HAP-1 (cell line): ENCODE data around the gene RAB3D.

ENCODE experiments used
- DNase-seq, 2 experiments: peaks; one replicate each; pipeline ENCODE4 v3.0.0-alpha.2; 2016 to 2020; ENCODE audit warnings: low spot score in 2 of 2
- H3K27me3 ChIP-seq: fragments of 250-450 bp; sonication (Bioruptor Pico); 2 replicates; pipeline ENCODE4 v1.5.1; 2020; ENCODE audit warnings: low read depth, mild to moderate bottlenecking, moderate library complexity
- H3K36me3 ChIP-seq: fragments of 250-450 bp; sonication (Bioruptor Pico); replicated peaks from 2 replicates; pipeline ENCODE4 v1.5.1; 2020; ENCODE audit warnings: mild to moderate bottlenecking
- H3K4me1 ChIP-seq: fragments of 250-450 bp; sonication (Bioruptor Pico); 2 replicates; pipeline ENCODE4 v1.5.1; 2020; ENCODE audit warnings: mild to moderate bottlenecking
- H3K4me3 ChIP-seq: fragments of 250-450 bp; sonication (Bioruptor Pico); 2 replicates; pipeline ENCODE4 v1.5.1; 2020; ENCODE audit warnings: mild to moderate bottlenecking, moderate library complexity
- H3K9me3 ChIP-seq: fragments of 250-450 bp; sonication (Bioruptor Pico); 2 replicates; pipeline ENCODE4 v1.5.1; 2020; ENCODE audit warnings: mild to moderate bottlenecking, moderate library complexity
- in situ Hi-C: fragments of 300-500 bp; cut with MboI; formaldehyde crosslinking; loops from 3 replicates; pipeline ENCODE4 v1.14.3; 2020; ENCODE audit warnings: low sequenced_read_pairs, inconsistent platforms, mixed read lengths

RAB3D gene

GRCh38 chr19:11375143-11375948 lies 35.9 kb upstream of the RAB3D start:
- H3K9me3 ChIP-seq = no peaks in the 10 kb centered on the region
- DNase-seq = peak; percentile 18 to 79
- H3K4me1 ChIP-seq = peaks cover 21% of the 10 kb centered on the region
- no peaks in the 10 kb centered on the region for H3K27me3 ChIP-seq
- H3K4me3 ChIP-seq = peak overlapping the region; percentile 75
- H3K36me3 ChIP-seq = peaks cover 6% of the 10 kb centered on the region; the same call in 1 of the 2 replicates
- in situ Hi-C loops = no loop called here

- DNase-seq = peak; percentile 98 to 100
- Histone ChIP-seq H3K36me3 (peaks cover 6% of the 10 kb centered on the region; the same call in 1 of the 2 replicates), H3K4me1 (peaks cover 18% of the 10 kb centered on the region), H3K27me3 (no peaks in the 10 kb centered on the region), H3K4me3 (peak within 1 kb of the TSS; percentile 75), H3K9me3 (no peaks in the 10 kb centered on the region)
- in situ Hi-C loops = no loop called here
Measured at GRCh38 chr19:11374433-11375142, 35.1 kb upstream of the RAB3D start, which contains the start of gene SWSAP1. SWSAP1 (plus strand) TSS chr19:11374666; CDS start chr19:11374681, 15 bp downstream.

- H3K9me3 ChIP-seq = no peaks in the 10 kb centered on the region
- H3K36me3 ChIP-seq = peaks cover 6% of the 10 kb centered on the region; the same call in 1 of the 2 replicates
- DNase-seq = no peak
- no peaks in the 10 kb centered on the region for H3K27me3 ChIP-seq
- peaks cover 18% of the 10 kb centered on the region for H3K4me1 ChIP-seq
- peak overlapping the region; percentile 75 for H3K4me3 ChIP-seq
- in situ Hi-C loops = no loop called here
Measured at GRCh38 chr19:11373885-11374432, 34.5 kb upstream of the RAB3D start.

GRCh38 chr19:11373166-11373884 lies 33.9 kb upstream of the RAB3D start:
- DNase-seq = peak; percentile 51 to 71
- H3K27me3 ChIP-seq = no peaks in the 10 kb centered on the region
- in situ Hi-C loops = no loop called here
- peaks cover 18% of the 10 kb centered on the region for H3K4me1 ChIP-seq
- peaks cover 6% of the 10 kb centered on the region; the same call in 1 of the 2 replicates for H3K36me3 ChIP-seq
- H3K4me3 ChIP-seq = no peak overlapping the region
- H3K9me3 ChIP-seq = no peaks in the 10 kb centered on the region

- H3K4me3 ChIP-seq = no peak overlapping the region
- peaks cover 10% of the 10 kb centered on the region for H3K4me1 ChIP-seq
- in situ Hi-C loops = no loop called here
- DNase-seq = no peak
- H3K9me3 ChIP-seq = no peaks in the 10 kb centered on the region
- H3K27me3 ChIP-seq = no peaks in the 10 kb centered on the region
- no peaks in the 10 kb centered on the region for H3K36me3 ChIP-seq
Measured at GRCh38 chr19:11370744-11371143, 31.3 kb upstream of the RAB3D start.

GRCh38 chr19:11367528-11367927 lies 28.1 kb upstream of the RAB3D start:
- H3K4me3 ChIP-seq = no peak overlapping the region
- H3K9me3 ChIP-seq = no peaks in the 10 kb centered on the region
- no peaks in the 10 kb centered on the region for H3K4me1 ChIP-seq
- DNase-seq = no peak
- H3K27me3 ChIP-seq = no peaks in the 10 kb centered on the region
- no peaks in the 10 kb centered on the region for H3K36me3 ChIP-seq
- in situ Hi-C loops = no loop called here

- Histone ChIP-seq H3K9me3 (no peaks in the 10 kb centered on the region), H3K4me3 (no peak overlapping the region)
- in situ Hi-C loops = no loop called here
Measured at GRCh38 chr19:11365557-11366117, 26.2 kb upstream of the RAB3D start.

GRCh38 chr19:11364935-11365334 lies 25.5 kb upstream of the RAB3D start:
- Histone ChIP-seq H3K9me3 (no peaks in the 10 kb centered on the region), H3K36me3 (no peaks in the 10 kb centered on the region), H3K4me3 (no peak overlapping the region), H3K27me3 (no peaks in the 10 kb centered on the region), H3K4me1 (no peaks in the 10 kb centered on the region)
- in situ Hi-C loops = no loop called here
- DNase-seq = no peak

More at GRCh38 chr19:11365557-11366117, 26.2 kb upstream of the RAB3D start:
- H3K4me1 ChIP-seq = no peaks in the 10 kb centered on the region
- DNase-seq = no peak
- no peaks in the 10 kb centered on the region for H3K27me3 ChIP-seq
- H3K36me3 ChIP-seq = no peaks in the 10 kb centered on the region

- Histone ChIP-seq H3K36me3 (no peaks in the 10 kb centered on the region), H3K9me3 (no peaks in the 10 kb centered on the region), H3K4me3 (no peak overlapping the region), H3K4me1 (no peaks in the 10 kb centered on the region), H3K27me3 (no peaks in the 10 kb centered on the region)
- DNase-seq = no peak
- in situ Hi-C loops = no loop called here
Measured at GRCh38 chr19:11364296-11364904, 24.9 kb upstream of the RAB3D start.

- no peaks in the 10 kb centered on the region for H3K9me3 ChIP-seq
- H3K4me3 ChIP-seq = no peak overlapping the region
- no peaks in the 10 kb centered on the region for H3K27me3 ChIP-seq
- H3K36me3 ChIP-seq = no peaks in the 10 kb centered on the region
- DNase-seq = no peak
- no peaks in the 10 kb centered on the region for H3K4me1 ChIP-seq
- in situ Hi-C loops = no loop called here
Measured at GRCh38 chr19:11363881-11364280, 24.4 kb upstream of the RAB3D start.

- H3K36me3 ChIP-seq = no peaks in the 10 kb centered on the region
- H3K4me3 ChIP-seq = no peak overlapping the region
- in situ Hi-C loops = no loop called here
- H3K27me3 ChIP-seq = no peaks in the 10 kb centered on the region
- H3K4me1 ChIP-seq = no peaks in the 10 kb centered on the region
- DNase-seq = no peak
- H3K9me3 ChIP-seq = no peaks in the 10 kb centered on the region
Measured at GRCh38 chr19:11361771-11362731, 22.6 kb upstream of the RAB3D start.
